GM12878 (cell line): ENCODE data around the gene TNFAIP1.

Experiments used
- CEBPB ChIP-seq, 2 experiments: fragments of 150-350 bp in 1 of 2; IDR thresholded peaks; 2 replicates each; pipeline ENCODE4 v1.6.1; 2012 to 2014; ENCODE audit warnings: low read depth in 2 of 2, low read length in 2 of 2, borderline replicate concordance in 1 of 2, inconsistent platforms in 1 of 2
- CHD2 ChIP-seq: IDR thresholded peaks from 2 replicates; pipeline ENCODE4 v1.6.1; 2011; ENCODE audit warnings: low read depth, low read length, improper control_type of control experiment, borderline replicate concordance
- CTCF ChIP-seq, 3 experiments: IDR thresholded peaks in 2 of 3; conservative IDR thresholded peaks in 1 of 3; 2 replicates each; pipeline ENCODE4 v1.5.1; 2011; ENCODE audit warnings: low read depth in 3 of 3, low read length in 3 of 3, mild to moderate bottlenecking in 3 of 3, control low read depth in 2 of 3, moderate library complexity in 2 of 3, inconsistent platforms in 1 of 3, mixed read lengths in 1 of 3; ENCODE audit not compliant: control insufficient read depth in 2 of 3, insufficient read depth in 1 of 3; ENCODE audit errors: extremely low read depth in 1 of 3
- E2F8 ChIP-seq: fragments of 450-650 bp; IDR thresholded peaks from 2 replicates; pipeline ENCODE4 v1.6.1; 2018; ENCODE audit warnings: mild to moderate bottlenecking, low read depth, moderate library complexity; ENCODE audit not compliant: partially characterized antibody
- IKZF2 ChIP-seq, 2 experiments: fragments of 450-650 bp; IDR thresholded peaks; 2 replicates each; pipeline ENCODE4 v1.6.1; 2017; ENCODE audit warnings: mild to moderate bottlenecking in 2 of 2, moderate library complexity in 2 of 2
- NFXL1 ChIP-seq: fragments of 450-650 bp; IDR thresholded peaks from 2 replicates; pipeline ENCODE4 v1.6.1; 2017; ENCODE audit warnings: antibody characterized with exemption, mild to moderate bottlenecking, borderline replicate concordance
- NR2C2 ChIP-seq: IDR thresholded peaks from 2 replicates; pipeline ENCODE4 v1.6.1; 2011; ENCODE audit warnings: borderline replicate concordance, low read depth; ENCODE audit not compliant: control insufficient read depth, insufficient read length
- POLR2AphosphoS2 ChIP-seq: IDR thresholded peaks from 2 replicates; pipeline ENCODE4 v1.6.1; 2011; ENCODE audit warnings: low read depth, mild to moderate bottlenecking, low read length, improper control_type of control experiment, moderate library complexity
- POLR2AphosphoS5 ChIP-seq: IDR thresholded peaks from 2 replicates; pipeline ENCODE4 v1.6.1; 2011; ENCODE audit warnings: mild to moderate bottlenecking, low read length, inconsistent platforms
- REST ChIP-seq: IDR thresholded peaks from 2 replicates; pipeline ENCODE4 v1.6.1; 2012; ENCODE audit warnings: mild to moderate bottlenecking, low read depth, low read length
- TCF12 ChIP-seq: IDR thresholded peaks from 2 replicates; pipeline ENCODE4 v1.6.1; 2011; ENCODE audit warnings: low read depth, mild to moderate bottlenecking, low read length
- USF2 ChIP-seq: IDR thresholded peaks from 2 replicates; pipeline ENCODE4 v1.6.1; 2011; ENCODE audit warnings: low read depth, low read length, improper control_type of control experiment, borderline replicate concordance
- ZBTB33 ChIP-seq: fragments of 450-650 bp; IDR thresholded peaks from 2 replicates; pipeline ENCODE4 v1.6.1; 2017; ENCODE audit warnings: mild to moderate bottlenecking

GRCh38 chr17:28317099-28317965, 18.2 kb upstream of the TNFAIP1 start:
- no peak for TF ChIP-seq USF2
- no peak for TF ChIP-seq REST
- TF ChIP-seq CTCF (IDR thresholded peaks at IDR 0.05 in 2 of 3, conservative IDR thresholded peaks at IDR 0.05 in 1 of 3; ENCODE audit: control insufficient read depth in 2 of 3, extremely low read depth in 1 of 3, insufficient read depth in 1 of 3, low read depth in 3 of 3, low read length in 3 of 3), result no peak
- no peak for TF ChIP-seq NR2C2
- no peak for TF ChIP-seq NFXL1
- no peak for TF ChIP-seq IKZF2 (IDR thresholded peaks at IDR 0.05)
- TF ChIP-seq TCF12, result no peak
- TF ChIP-seq E2F8, result no peak
- no peak for TF ChIP-seq ZBTB33
- TF ChIP-seq CEBPB (IDR thresholded peaks at IDR 0.05; ENCODE audit: borderline replicate concordance in 1 of 2, low read depth in 2 of 2, low read length in 2 of 2), result no peak
- TF ChIP-seq POLR2AphosphoS2, result no peak
- no peak for TF ChIP-seq CHD2
- TF ChIP-seq POLR2AphosphoS5, result no peak
